H1 (cell line): Measurements from ENCODE around the gene C2CD4C. TPM values are rescaled to one million over a fixed set of nuclear protein-coding genes. Genes with fewer than 3 reads are reported as not detected.

Experiments used
- ATF3 ChIP-seq: IDR thresholded peaks from 2 replicates; pipeline ENCODE4 v1.6.1; 2011; ENCODE audit warnings: low read depth, mild to moderate bottlenecking, low read length; ENCODE audit not compliant: insufficient read depth
- CTCF ChIP-seq, 3 experiments: IDR thresholded peaks; 1 replicate in 2 of 3; 2 replicates in 1 of 3; pipeline versions ENCODE4 v1.5.1 to v1.6.1; 2011; ENCODE audit warnings: low read length in 3 of 3, mild to moderate bottlenecking in 3 of 3, inconsistent platforms in 2 of 3, low read depth in 1 of 3, moderate library complexity in 1 of 3; ENCODE audit not compliant: insufficient read depth in 1 of 3; ENCODE audit errors: control extremely low read depth in 1 of 3
- EP300 ChIP-seq, 2 experiments: IDR thresholded peaks; 1 replicate in 1 of 2; 2 replicates in 1 of 2; pipeline ENCODE4 v1.6.1; 2011 to 2012; ENCODE audit warnings: low read depth in 2 of 2, low read length in 2 of 2, mild to moderate bottlenecking in 2 of 2, borderline replicate concordance in 1 of 2, inconsistent platforms in 1 of 2, moderate library complexity in 1 of 2
- RBBP5 ChIP-seq: IDR thresholded peaks from 2 replicates; pipeline ENCODE4 v1.7.1; 2012; ENCODE audit warnings: low read depth, mild to moderate bottlenecking, inconsistent platforms, low read length, moderate library complexity, borderline replicate concordance
- TBP ChIP-seq: IDR thresholded peaks from 2 replicates; pipeline ENCODE4 v1.6.1; 2011; ENCODE audit warnings: low read depth, low read length, improper control_type of control experiment
- polyA plus RNA-seq, 7 experiments: library from polyadenylated mRNA; depleted of rRNA in 3 of 7; stranded (reverse) in 5 of 7; unstranded in 2 of 7; fragments of >200 nt in 5 of 7; fragments of 200-250 nt in 2 of 7; gene quantifications; 1 replicate in 5 of 7; 2 replicates in 1 of 7; 4 replicates in 1 of 7; pipeline versions ENCODE4 v1.2.1 to v1.2.3, GENCODE V29; 2011 to 2013; ENCODE audit warnings: missing spikeins in 2 of 7, mixed read lengths in 2 of 7
- total RNA-seq: library from RNA; stranded (reverse); fragmentation: NEBNext Ultra II Directional; extraction: Animal tissue kit (Norgen Biotek cat#: 25700); gene quantifications from 2 replicates; pipeline ENCODE4 v1.2.1, GENCODE V29; 2021

The C2CD4C gene
- total and polyA plus RNA-seq, 2 of the 8 experiments (the other 6 are each of a cell fraction or from before 2014, with no cell fraction given) = 3.8 to 6.3 TPM

DNA sequence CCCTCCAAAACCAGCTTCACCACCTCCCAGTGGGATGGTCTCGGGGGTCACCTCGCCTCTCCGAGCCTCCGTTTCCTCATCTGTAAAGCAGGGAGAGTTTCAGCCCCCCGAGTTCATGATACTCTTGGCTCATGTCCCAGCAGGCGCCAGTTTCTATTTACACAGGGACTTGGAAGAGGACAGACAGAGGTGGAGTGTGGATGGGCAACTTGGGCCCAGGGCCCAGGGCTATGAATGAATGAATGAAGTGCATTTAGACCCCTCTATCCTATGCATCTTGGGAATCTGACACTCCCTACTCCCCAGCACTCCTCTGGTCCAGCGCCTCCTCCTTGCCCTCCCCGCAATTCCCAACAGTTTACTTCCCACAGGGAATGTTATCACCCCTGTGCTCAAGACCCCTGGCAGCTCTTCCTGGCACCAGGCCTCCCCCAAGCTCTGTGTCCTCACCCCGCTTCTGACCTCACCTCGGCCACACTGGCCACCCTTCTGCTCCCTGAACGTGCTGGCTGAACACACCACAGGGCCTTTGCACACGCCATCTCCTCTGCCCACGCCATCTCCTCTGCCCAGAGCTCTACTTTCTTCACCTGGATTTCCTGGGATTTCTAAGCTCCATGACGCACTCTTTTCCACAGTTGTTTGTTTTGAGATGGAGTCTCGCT, 4.9 kb upstream of the C2CD4C start (continued):
- TF ChIP-seq EP300 (IDR thresholded peaks at IDR 0.05; ENCODE audit: borderline replicate concordance in 1 of 2, low read depth in 2 of 2, low read length in 2 of 2) (no peak), RBBP5 (no peak), TBP (no peak), ATF3 (no peak), CTCF (IDR thresholded peaks at IDR 0.05; ENCODE audit: control extremely low read depth in 1 of 3, insufficient read depth in 1 of 3, low read depth in 1 of 3, low read length in 3 of 3) (no peak)
